ENCODE results near the gene MICALL1. TPM values are rescaled to one million over a fixed set of nuclear protein-coding genes. Genes with fewer than 3 reads are reported as not detected.
A peak's percentile ranks its signal among the peaks of the same experiment; 100 is the strongest.
"Not testable (repeated sequence)": the region's sequence is repeated elsewhere in the genome, so short reads cannot be mapped to it uniquely, and the experiment has no call there.

Gene MICALL1
- total RNA-seq, 1 donor from 2014 or later: 30.2 TPM

GRCh38 chr22:37954686-37955085 is 48.6 kb downstream of the MICALL1 start:
- no peak for DNase-seq (ENCODE audit: low read depth in 2 of 2)

- not testable (repeated sequence) for DNase-seq (ENCODE audit: low read depth in 2 of 2)
Measured at GRCh38 chr22:37955825-37956397, 49.8 kb downstream of the MICALL1 start.

- DNase-seq (ENCODE audit: low read depth in 2 of 2): no peak
Measured at GRCh38 chr22:37957232-37957631, 51.1 kb downstream of the MICALL1 start.

- no peak for DNase-seq (ENCODE audit: low read depth in 2 of 2)
Measured at GRCh38 chr22:37959231-37959825, 53.2 kb downstream of the MICALL1 start.

- DNase-seq (ENCODE audit: low read depth in 2 of 2): no peak
Measured at GRCh38 chr22:37961062-37961461, 55.0 kb downstream of the MICALL1 start.

GRCh38 chr22:37965940-37966664 is 60.0 kb downstream of the MICALL1 start:
- peak in 1 of 2 donors; percentile 86 for DNase-seq (ENCODE audit: low read depth in 2 of 2)

GRCh38 chr22:37967147-37967546 is 61.0 kb downstream of the MICALL1 start:
- DNase-seq (ENCODE audit: low read depth in 2 of 2): peak in 1 of 2 donors; percentile 44

GRCh38 chr22:37967637-37968451 is 61.7 kb downstream of the MICALL1 start:
- DNase-seq (ENCODE audit: low read depth in 2 of 2): no peak

- no peak for DNase-seq (ENCODE audit: low read depth in 2 of 2)
Measured at GRCh38 chr22:37968452-37969251, 62.6 kb downstream of the MICALL1 start.

GRCh38 chr22:37970864-37971263 is 64.8 kb downstream of the MICALL1 start:
- no peak for DNase-seq (ENCODE audit: low read depth in 2 of 2)

- no peak for DNase-seq (ENCODE audit: low read depth in 2 of 2)
Measured at GRCh38 chr22:37971475-37972434, 65.7 kb downstream of the MICALL1 start.

GRCh38 chr22:37972527-37972926 is 66.4 kb downstream of the MICALL1 start:
- DNase-seq (ENCODE audit: low read depth in 2 of 2): peak; percentile 15 to 51

- DNase-seq (ENCODE audit: low read depth in 2 of 2): no peak
Measured at GRCh38 chr22:37973271-37974170, 67.4 kb downstream of the MICALL1 start.

- DNase-seq (ENCODE audit: low read depth in 2 of 2): no peak
Measured at GRCh38 chr22:37975153-37975552, 69.1 kb downstream of the MICALL1 start.

- DNase-seq (ENCODE audit: low read depth in 2 of 2): not testable (repeated sequence)
Measured at GRCh38 chr22:37976022-37976421, 69.9 kb downstream of the MICALL1 start.

- DNase-seq (ENCODE audit: low read depth in 2 of 2): no peak
Measured at GRCh38 chr22:37976547-37976946, 70.5 kb downstream of the MICALL1 start.

- no peak for DNase-seq (ENCODE audit: low read depth in 2 of 2)
Measured at GRCh38 chr22:37979782-37980181, 73.7 kb downstream of the MICALL1 start.

- DNase-seq (ENCODE audit: low read depth in 2 of 2): no peak
Measured at GRCh38 chr22:37981282-37982011, 75.3 kb downstream of the MICALL1 start.
